ENCODE results near the gene NR1H2.
"Not testable (repeated sequence)": the region's sequence is repeated elsewhere in the genome, so short reads cannot be mapped to it uniquely, and the experiment has no call there.

Gene NR1H2

DNA sequence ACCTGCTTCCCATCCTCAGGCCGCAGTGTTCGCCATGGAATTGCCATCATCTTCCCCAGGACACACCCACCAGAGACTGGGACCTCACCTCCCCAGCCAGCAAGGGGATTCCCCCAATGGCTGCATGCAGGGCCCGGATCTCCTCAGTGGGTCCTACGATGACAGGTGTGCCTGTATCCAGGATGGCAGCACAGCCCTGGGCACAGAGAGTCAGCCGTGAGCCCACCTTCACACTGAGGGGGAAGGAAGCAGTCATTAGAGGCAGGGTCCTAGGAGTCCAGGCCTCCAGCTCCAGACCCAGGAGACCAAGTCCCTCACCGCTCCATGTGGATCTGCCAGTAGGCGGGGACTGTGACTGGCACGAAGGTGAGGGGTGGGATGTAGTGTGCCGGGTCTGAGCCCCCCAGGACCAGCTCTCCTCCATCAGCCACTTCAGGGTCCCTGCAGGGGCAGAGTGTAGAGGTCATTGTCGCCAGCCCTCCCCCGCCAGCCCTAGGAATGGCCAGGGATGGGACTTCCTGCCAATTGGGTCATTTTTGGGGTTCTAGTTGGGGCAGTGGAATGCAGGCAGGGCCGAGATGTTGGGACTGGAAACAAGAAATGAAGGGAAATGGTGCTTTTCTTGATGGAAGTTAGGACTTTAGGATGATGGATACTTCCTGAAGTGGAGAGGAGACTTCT lies 41.4 kb upstream of the NR1H2 start:
- Histone ChIP-seq H3K9ac (ENCODE audit: low read depth, low read length, poor library complexity) (no peak overlapping the region), H3K4me1 (ENCODE audit: control insufficient read depth in 2 of 2, insufficient read depth in 1 of 2, low read depth in 1 of 2, low read length in 2 of 2) (peaks cover 3 to 7% of the 10 kb centered on the region in 2 donors), H3K4me2 (ENCODE audit: insufficient read depth, low read length, poor library complexity, severe bottlenecking) (no peak overlapping the region), H4K8ac (ENCODE audit: low read depth, low read length) (no peak overlapping the region), H3K79me1 (ENCODE audit: low read depth, low read length) (peaks cover 5% of the 10 kb centered on the region), H3K9me3 (replicated peaks in 1 of 2; ENCODE audit: control insufficient read depth in 2 of 2, insufficient read depth in 1 of 2, low read depth in 1 of 2, low read length in 2 of 2) (peaks cover 2 to 5% of the 10 kb centered on the region in 2 donors), H3K14ac (ENCODE audit: low read length) (no peak overlapping the region), H2AK5ac (ENCODE audit: low read depth, low read length) (no peak overlapping the region), H3K4me3 (ENCODE audit: low read length in 2 of 2) (no peak overlapping the region), H3K4ac (ENCODE audit: low read length) (no peak overlapping the region), H2BK5ac (ENCODE audit: low read length) (no peak overlapping the region), H2BK15ac (ENCODE audit: low read length) (no peak overlapping the region), H2BK120ac (ENCODE audit: low read depth, low read length) (no peak overlapping the region), H3K27ac (replicated peaks; ENCODE audit: low read length) (no peak overlapping the region), H2BK12ac (ENCODE audit: low read length) (no peak overlapping the region), H3K27me3 (ENCODE audit: control insufficient read depth in 3 of 3, insufficient read depth in 3 of 3, low read depth in 1 of 3, low read length in 3 of 3) (no peaks in the 10 kb centered on the region), H3K36me3 (replicated peaks in 1 of 2; ENCODE audit: control insufficient read depth in 2 of 2, insufficient read depth in 2 of 2, low read length in 2 of 2) (peaks cover 9 to 32% of the 10 kb centered on the region in 2 donors), H2AFZ (ENCODE audit: low read length) (no peak overlapping the region), H3K23ac (ENCODE audit: low read depth, low read length, poor library complexity) (peak overlapping the region; percentile 22), H4K91ac (ENCODE audit: low read depth, low read length, poor library complexity) (no peak overlapping the region), H3K18ac (ENCODE audit: low read length) (no peak overlapping the region)
- DNase-seq (ENCODE audit: low spot score): no peak
- WGBS, 2 donors (ENCODE audit: extremely low coverage in 2 of 2, insufficient read length in 2 of 2, insufficient replicate concordance in 1 of 2): no CpG with 5 or more reads among the region's 12 CpGs

DNA sequence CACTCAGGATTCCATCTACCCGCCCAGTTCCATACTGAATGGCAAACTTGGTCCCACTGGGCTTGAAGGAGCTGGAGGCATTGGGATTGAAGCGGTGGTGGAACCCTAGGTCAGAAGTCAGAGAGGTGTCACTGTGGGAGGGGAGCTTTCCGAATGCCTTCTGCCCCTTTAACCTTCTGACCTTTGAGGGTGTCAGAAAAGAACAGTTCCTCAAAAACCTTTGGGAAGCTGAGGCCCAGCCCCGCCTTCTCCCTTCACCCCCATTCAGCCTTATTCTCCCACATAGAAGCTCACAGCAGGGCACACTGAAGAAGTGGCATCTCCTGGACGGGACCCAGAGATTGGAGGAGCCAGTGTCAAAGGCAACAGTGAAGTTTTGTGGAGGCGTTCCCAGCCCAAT lies 39.2 kb upstream of the NR1H2 start:
- H4K91ac ChIP-seq (ENCODE audit: low read depth, low read length, poor library complexity); H3K27me3 ChIP-seq (ENCODE audit: control insufficient read depth in 3 of 3, insufficient read depth in 3 of 3, low read depth in 1 of 3, low read length in 3 of 3); H2BK120ac ChIP-seq (ENCODE audit: low read depth, low read length); H3K9ac ChIP-seq (ENCODE audit: low read depth, low read length, poor library complexity); H2AK5ac ChIP-seq (ENCODE audit: low read depth, low read length); H3K18ac ChIP-seq (ENCODE audit: low read length); H3K4ac ChIP-seq (ENCODE audit: low read length); H3K23ac ChIP-seq (ENCODE audit: low read depth, low read length, poor library complexity); DNase-seq (ENCODE audit: low spot score); H3K4me1 ChIP-seq (ENCODE audit: control insufficient read depth in 2 of 2, insufficient read depth in 1 of 2, low read depth in 1 of 2, low read length in 2 of 2); H2BK12ac ChIP-seq (ENCODE audit: low read length); H4K8ac ChIP-seq (ENCODE audit: low read depth, low read length); H3K4me3 ChIP-seq (ENCODE audit: low read length in 2 of 2); H3K4me2 ChIP-seq (ENCODE audit: insufficient read depth, low read length, poor library complexity, severe bottlenecking); H3K14ac ChIP-seq (ENCODE audit: low read length); H2AFZ ChIP-seq (ENCODE audit: low read length); H2BK15ac ChIP-seq (ENCODE audit: low read length); H2BK5ac ChIP-seq (ENCODE audit: low read length); H3K79me1 ChIP-seq (ENCODE audit: low read depth, low read length); H3K27ac ChIP-seq (replicated peaks; ENCODE audit: low read length): not testable (repeated sequence)
- WGBS, 2 donors (ENCODE audit: extremely low coverage in 2 of 2, insufficient read length in 2 of 2, insufficient replicate concordance in 1 of 2): no CpG with 5 or more reads among the region's 6 CpGs
- H3K36me3 ChIP-seq (replicated peaks in 1 of 2; ENCODE audit: control insufficient read depth in 2 of 2, insufficient read depth in 2 of 2, low read length in 2 of 2): peaks cover 9 to 49% of the 10 kb centered on the region in 2 donors
- H3K9me3 ChIP-seq (replicated peaks in 1 of 2; ENCODE audit: control insufficient read depth in 2 of 2, insufficient read depth in 1 of 2, low read depth in 1 of 2, low read length in 2 of 2): peaks cover 2 to 16% of the 10 kb centered on the region in 2 donors

DNA sequence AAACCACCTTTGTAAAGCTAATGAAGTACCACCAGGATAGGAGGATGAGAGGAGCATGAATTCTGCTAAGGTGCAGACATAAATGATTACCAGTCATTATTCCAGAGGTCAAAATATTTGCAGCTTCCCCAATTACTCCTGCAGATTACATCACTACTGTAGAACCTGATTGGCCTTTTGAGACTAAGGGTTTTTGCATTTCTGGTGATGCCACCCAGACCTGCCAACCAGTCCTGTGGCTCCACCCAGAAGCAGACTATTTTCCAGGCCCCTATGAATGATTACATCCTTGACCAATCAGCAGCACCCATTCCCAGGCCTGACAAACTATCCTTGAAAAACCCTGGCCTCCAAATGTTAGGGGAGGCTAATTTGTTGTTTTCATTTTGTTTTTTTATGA lies 35.9 kb upstream of the NR1H2 start:
- no peak overlapping the region for H2BK5ac ChIP-seq (ENCODE audit: low read length)
- H2AK5ac ChIP-seq (ENCODE audit: low read depth, low read length): no peak overlapping the region
- no peak overlapping the region for H2BK15ac ChIP-seq (ENCODE audit: low read length)
- no peak overlapping the region for H3K4ac ChIP-seq (ENCODE audit: low read length)
- H3K27me3 ChIP-seq (ENCODE audit: control insufficient read depth in 3 of 3, insufficient read depth in 3 of 3, low read depth in 1 of 3, low read length in 3 of 3): no peaks in the 10 kb centered on the region
- peaks cover 9 to 19% of the 10 kb centered on the region in 2 donors for H3K9me3 ChIP-seq (replicated peaks in 1 of 2; ENCODE audit: control insufficient read depth in 2 of 2, insufficient read depth in 1 of 2, low read depth in 1 of 2, low read length in 2 of 2)
- no peak overlapping the region for H3K9ac ChIP-seq (ENCODE audit: low read depth, low read length, poor library complexity)
- no peak overlapping the region for H3K23ac ChIP-seq (ENCODE audit: low read depth, low read length, poor library complexity)
- no peak overlapping the region for H2AFZ ChIP-seq (ENCODE audit: low read length)
- H3K14ac ChIP-seq (ENCODE audit: low read length): no peak overlapping the region
- no peak overlapping the region for H3K4me2 ChIP-seq (ENCODE audit: insufficient read depth, low read length, poor library complexity, severe bottlenecking)
- H3K18ac ChIP-seq (ENCODE audit: low read length): no peak overlapping the region
- no peak overlapping the region for H4K91ac ChIP-seq (ENCODE audit: low read depth, low read length, poor library complexity)
- H3K4me3 ChIP-seq (ENCODE audit: low read length in 2 of 2): no peak overlapping the region
- H4K8ac ChIP-seq (ENCODE audit: low read depth, low read length): no peak overlapping the region
- no peak for DNase-seq (ENCODE audit: low spot score)
- H3K36me3 ChIP-seq (replicated peaks in 1 of 2; ENCODE audit: control insufficient read depth in 2 of 2, insufficient read depth in 2 of 2, low read length in 2 of 2): peaks cover 15 to 58% of the 10 kb centered on the region in 2 donors
- no peak overlapping the region for H2BK12ac ChIP-seq (ENCODE audit: low read length)
- H3K4me1 ChIP-seq (ENCODE audit: control insufficient read depth in 2 of 2, insufficient read depth in 1 of 2, low read depth in 1 of 2, low read length in 2 of 2): no peaks in the 10 kb centered on the region
- no peak overlapping the region for H2BK120ac ChIP-seq (ENCODE audit: low read depth, low read length)
- peaks cover 2% of the 10 kb centered on the region for H3K79me1 ChIP-seq (ENCODE audit: low read depth, low read length)
- H3K27ac ChIP-seq (replicated peaks; ENCODE audit: low read length): no peak overlapping the region

DNA sequence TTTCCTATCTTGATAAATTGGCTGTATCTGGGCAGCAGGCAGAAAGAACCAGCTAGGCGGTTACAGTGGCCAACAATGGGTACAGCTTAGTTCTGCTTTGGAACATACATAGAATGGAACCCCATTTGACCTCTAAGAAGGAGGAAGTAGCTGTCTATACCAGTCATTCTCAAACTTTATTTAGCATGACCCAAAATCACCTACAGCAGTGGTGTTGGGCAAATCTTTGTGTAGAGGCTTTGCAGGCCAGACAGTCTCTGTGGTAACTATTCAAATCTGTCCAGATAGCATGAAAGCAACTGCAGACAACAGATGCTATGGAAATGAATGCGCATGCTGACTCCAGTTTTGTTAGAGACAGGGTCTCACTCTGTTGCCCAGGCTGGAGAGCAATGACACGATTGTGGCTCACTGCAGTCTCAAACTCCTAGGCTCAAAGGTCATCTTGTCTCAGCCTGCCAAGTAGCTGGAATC lies 35.1 kb upstream of the NR1H2 start:
- Histone ChIP-seq H3K18ac (ENCODE audit: low read length) (no peak overlapping the region), H3K4ac (ENCODE audit: low read length) (no peak overlapping the region), H3K27ac (replicated peaks; ENCODE audit: low read length) (no peak overlapping the region), H3K4me3 (ENCODE audit: low read length in 2 of 2) (no peak overlapping the region), H3K9me3 (replicated peaks in 1 of 2; ENCODE audit: control insufficient read depth in 2 of 2, insufficient read depth in 1 of 2, low read depth in 1 of 2, low read length in 2 of 2) (peaks cover 9 to 19% of the 10 kb centered on the region in 2 donors), H4K91ac (ENCODE audit: low read depth, low read length, poor library complexity) (no peak overlapping the region), H2BK120ac (ENCODE audit: low read depth, low read length) (no peak overlapping the region), H3K79me1 (ENCODE audit: low read depth, low read length) (peaks cover 2% of the 10 kb centered on the region), H3K14ac (ENCODE audit: low read length) (no peak overlapping the region), H3K36me3 (replicated peaks in 1 of 2; ENCODE audit: control insufficient read depth in 2 of 2, insufficient read depth in 2 of 2, low read length in 2 of 2) (peaks cover 15 to 62% of the 10 kb centered on the region in 2 donors), H4K8ac (ENCODE audit: low read depth, low read length) (no peak overlapping the region), H2BK5ac (ENCODE audit: low read length) (no peak overlapping the region), H2BK15ac (ENCODE audit: low read length) (no peak overlapping the region), H2AFZ (ENCODE audit: low read length) (no peak overlapping the region), H3K9ac (ENCODE audit: low read depth, low read length, poor library complexity) (no peak overlapping the region), H3K23ac (ENCODE audit: low read depth, low read length, poor library complexity) (no peak overlapping the region), H2AK5ac (ENCODE audit: low read depth, low read length) (no peak overlapping the region), H2BK12ac (ENCODE audit: low read length) (no peak overlapping the region), H3K4me1 (ENCODE audit: control insufficient read depth in 2 of 2, insufficient read depth in 1 of 2, low read depth in 1 of 2, low read length in 2 of 2) (no peaks in the 10 kb centered on the region), H3K4me2 (ENCODE audit: insufficient read depth, low read length, poor library complexity, severe bottlenecking) (no peak overlapping the region), H3K27me3 (ENCODE audit: control insufficient read depth in 3 of 3, insufficient read depth in 3 of 3, low read depth in 1 of 3, low read length in 3 of 3) (no peaks in the 10 kb centered on the region)
- no CpG with 5 or more reads among the region's 3 CpGs for WGBS, 2 donors (ENCODE audit: extremely low coverage in 2 of 2, insufficient read length in 2 of 2, insufficient replicate concordance in 1 of 2)
- DNase-seq (ENCODE audit: low spot score): no peak
